Stimulated activated CD8-positive, alpha-beta memory T cell treated with anti-CD3 and anti-CD28 coated beads, Interleukin-4, amount 100 ng/mL, for 48 hours (primary cell): ENCODE data around the gene SNAP47.

ENCODE experiments used
- DNase-seq: peaks from one replicate; pipeline ENCODE4 v3.0.0-alpha.2; 2020

SNAP47 gene

GRCh38 chr1:227786673-227787512 is 51.7 kb downstream of the SNAP47 start:
- DNase-seq: peak; percentile 26

- peak; percentile 94 for DNase-seq
Observed at GRCh38 chr1:227787513-227788270, 52.5 kb downstream of the SNAP47 start.

- peak; percentile 79 for DNase-seq
Observed at GRCh38 chr1:227788271-227789083, 53.2 kb downstream of the SNAP47 start.

- DNase-seq: peak; percentile 12
Observed at GRCh38 chr1:227789084-227790033, 54.1 kb downstream of the SNAP47 start.

GRCh38 chr1:227790034-227790400 is 54.8 kb downstream of the SNAP47 start:
- peak; percentile 17 for DNase-seq

GRCh38 chr1:227790868-227791267 is 55.6 kb downstream of the SNAP47 start:
- peak; percentile 19 for DNase-seq

GRCh38 chr1:227791425-227792143 is 56.3 kb downstream of the SNAP47 start:
- peak; percentile 10 for DNase-seq

GRCh38 chr1:227792216-227793078 is 57.2 kb downstream of the SNAP47 start:
- DNase-seq: peak; percentile 25

GRCh38 chr1:227793079-227793947 is 58.1 kb downstream of the SNAP47 start:
- DNase-seq: peak; percentile 16

- peak; percentile 18 for DNase-seq
Observed at GRCh38 chr1:227793948-227794816, 58.9 kb downstream of the SNAP47 start.

- DNase-seq: peak; percentile 18
Observed at GRCh38 chr1:227794817-227795192, 59.6 kb downstream of the SNAP47 start.

GRCh38 chr1:227795732-227796131 is 60.5 kb downstream of the SNAP47 start:
- no peak for DNase-seq

- DNase-seq: no peak
Observed at GRCh38 chr1:227796359-227796915, 61.2 kb downstream of the SNAP47 start.

GRCh38 chr1:227797144-227797543 is 61.9 kb downstream of the SNAP47 start:
- no peak for DNase-seq

GRCh38 chr1:227797625-227798024 is 62.4 kb downstream of the SNAP47 start:
- no peak for DNase-seq

GRCh38 chr1:227798078-227798802 is 63.0 kb downstream of the SNAP47 start:
- DNase-seq: no peak

- DNase-seq: no peak
Observed at GRCh38 chr1:227799756-227800155, 64.5 kb downstream of the SNAP47 start.
